HEK293 (cell line): Measurements from ENCODE around the gene SCARB2.

Source experiments
- CTCF ChIA-PET: fragments of 350-600 bp; formaldehyde crosslinking; extraction: SDS; loops from one replicate; lab custom pipeline; 2021; ENCODE audit warnings: antibody characterized with exemption; lab: Yijun Ruan, JAX
- POLR2A ChIA-PET: fragments of 300-600 bp; formaldehyde crosslinking; extraction: SDS; loops from one replicate; lab custom pipeline; 2020; ENCODE audit warnings: antibody characterized with exemption, inconsistent platforms; lab: Yijun Ruan, JAX
- H3K27ac ChIP-seq: fragments of 200-500 bp; sonication (Bioruptor generic); 2 replicates; pipeline ENCODE4 v1.5.1; 2014; ENCODE audit warnings: low read depth, low read length, control low read depth, inconsistent platforms; ENCODE audit errors: extremely low read depth
- H3K36me3 ChIP-seq, 2 experiments: fragments of 200-500 bp in 1 of 2; sonication (Bioruptor generic) in 1 of 2; 1 replicate in 1 of 2; 2 replicates in 1 of 2; pipeline ENCODE4 v1.5.1; 2014 to 2017; ENCODE audit warnings: inconsistent platforms in 2 of 2, low read length in 2 of 2; ENCODE audit not compliant: control insufficient read depth in 2 of 2, insufficient read depth in 1 of 2
- H3K4me1 ChIP-seq: fragments of 200-500 bp; sonication (Bioruptor generic); 2 replicates; pipeline ENCODE4 v1.5.1; 2014; ENCODE audit warnings: mild to moderate bottlenecking, low read length, inconsistent platforms; ENCODE audit not compliant: control insufficient read depth, insufficient read depth
- H3K4me3 ChIP-seq: 2 replicates; pipeline ENCODE4 v1.5.1; 2011; ENCODE audit warnings: low read depth, mild to moderate bottlenecking, control low read depth, low read length, moderate library complexity
- H3K9me3 ChIP-seq: fragments of 200-500 bp; sonication (Bioruptor generic); 2 replicates; pipeline ENCODE4 v1.5.1; 2014; ENCODE audit warnings: low read depth, low read length, inconsistent platforms; ENCODE audit not compliant: control insufficient read depth, insufficient read depth
- ZBTB20 ChIP-seq: fragments of 450-650 bp; formaldehyde crosslinking; IDR thresholded peaks from 2 replicates; pipeline ENCODE4 v1.5.1; 2016; ENCODE audit warnings: missing biosample characterization, missing genetic modification characterization
- ZBTB7A ChIP-seq: fragments of 450-650 bp; formaldehyde crosslinking; IDR thresholded peaks from 2 replicates; pipeline ENCODE4 v1.5.1; 2016; ENCODE audit warnings: low read depth, missing biosample characterization, missing genetic modification characterization
- ZFP41 ChIP-seq: fragments of 450-650 bp; formaldehyde crosslinking; IDR thresholded peaks from 2 replicates; pipeline ENCODE4 v1.5.1; 2016; ENCODE audit warnings: missing biosample characterization, missing genetic modification characterization, borderline replicate concordance
- ZNF184 ChIP-seq: fragments of 450-650 bp; IDR thresholded peaks from 2 replicates; pipeline ENCODE4 v1.5.1; 2018; ENCODE audit warnings: missing biosample characterization, mild to moderate bottlenecking, missing genetic modification characterization
- ZNF2 ChIP-seq: fragments of 450-650 bp; formaldehyde crosslinking; IDR thresholded peaks from 2 replicates; pipeline ENCODE4 v1.5.1; 2016; ENCODE audit warnings: missing biosample characterization, missing genetic modification characterization
- ZNF292 ChIP-seq: fragments of 450-650 bp; formaldehyde crosslinking; IDR thresholded peaks from 2 replicates; pipeline ENCODE4 v1.5.1; 2016; ENCODE audit warnings: low read depth, missing biosample characterization, missing genetic modification characterization, borderline replicate concordance
- ZNF341 ChIP-seq: fragments of 450-650 bp; formaldehyde crosslinking; IDR thresholded peaks from 2 replicates; pipeline ENCODE4; 2016; ENCODE audit warnings: low read depth, missing biosample characterization, missing genetic modification characterization
- ZNF391 ChIP-seq: fragments of 450-650 bp; formaldehyde crosslinking; IDR thresholded peaks from 2 replicates; pipeline ENCODE4 v1.5.1; 2016; ENCODE audit warnings: low read depth, missing biosample characterization, missing genetic modification characterization, borderline replicate concordance
- TF ChIP-seq, protein P1 (sequence below): fragments of 450-650 bp; formaldehyde crosslinking; IDR thresholded peaks from 2 replicates; pipeline ENCODE4 v1.5.1; 2016; ENCODE audit warnings: missing biosample characterization, missing genetic modification characterization
- TF ChIP-seq, protein P2 (sequence below): fragments of 450-650 bp; formaldehyde crosslinking; conservative IDR thresholded peaks from 2 replicates; pipeline ENCODE4 v1.5.1; 2016; ENCODE audit warnings: low read depth, missing biosample characterization, missing genetic modification characterization
- TF ChIP-seq, protein P3 (sequence below): fragments of 450-650 bp; formaldehyde crosslinking; IDR thresholded peaks from 2 replicates; pipeline ENCODE4 v1.5.1; 2016; ENCODE audit warnings: missing biosample characterization, missing genetic modification characterization
- TF ChIP-seq, protein P4 (sequence below): fragments of 450-650 bp; formaldehyde crosslinking; IDR thresholded peaks from 2 replicates; pipeline ENCODE4 v1.5.1; 2016; ENCODE audit warnings: missing biosample characterization, missing genetic modification characterization

Gene SCARB2

DNA sequence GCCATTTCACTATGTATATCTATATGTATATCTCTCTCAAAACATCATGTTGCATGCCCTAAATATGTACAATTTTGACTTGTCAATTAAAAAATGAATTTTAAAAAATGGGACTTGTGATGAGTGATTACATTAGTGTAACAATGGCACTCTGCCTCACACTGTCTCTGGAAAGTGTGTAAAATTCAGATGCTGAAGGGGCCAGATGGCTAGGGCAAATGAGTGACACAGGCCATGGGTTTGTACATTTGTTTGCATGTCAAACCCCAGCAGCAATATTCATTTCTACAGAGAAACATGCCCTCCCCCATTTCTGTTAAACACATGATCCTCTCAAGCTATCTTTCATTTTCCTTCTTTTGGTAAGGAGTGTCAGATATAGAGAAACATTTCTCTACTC is 8.1 kb downstream of the SCARB2 start:
- no peaks in the 10 kb centered on the region for H3K9me3 ChIP-seq
- no peak for TF ChIP-seq ZNF184 (tag by site-specific recombination)
- TF ChIP-seq, protein P1, sequence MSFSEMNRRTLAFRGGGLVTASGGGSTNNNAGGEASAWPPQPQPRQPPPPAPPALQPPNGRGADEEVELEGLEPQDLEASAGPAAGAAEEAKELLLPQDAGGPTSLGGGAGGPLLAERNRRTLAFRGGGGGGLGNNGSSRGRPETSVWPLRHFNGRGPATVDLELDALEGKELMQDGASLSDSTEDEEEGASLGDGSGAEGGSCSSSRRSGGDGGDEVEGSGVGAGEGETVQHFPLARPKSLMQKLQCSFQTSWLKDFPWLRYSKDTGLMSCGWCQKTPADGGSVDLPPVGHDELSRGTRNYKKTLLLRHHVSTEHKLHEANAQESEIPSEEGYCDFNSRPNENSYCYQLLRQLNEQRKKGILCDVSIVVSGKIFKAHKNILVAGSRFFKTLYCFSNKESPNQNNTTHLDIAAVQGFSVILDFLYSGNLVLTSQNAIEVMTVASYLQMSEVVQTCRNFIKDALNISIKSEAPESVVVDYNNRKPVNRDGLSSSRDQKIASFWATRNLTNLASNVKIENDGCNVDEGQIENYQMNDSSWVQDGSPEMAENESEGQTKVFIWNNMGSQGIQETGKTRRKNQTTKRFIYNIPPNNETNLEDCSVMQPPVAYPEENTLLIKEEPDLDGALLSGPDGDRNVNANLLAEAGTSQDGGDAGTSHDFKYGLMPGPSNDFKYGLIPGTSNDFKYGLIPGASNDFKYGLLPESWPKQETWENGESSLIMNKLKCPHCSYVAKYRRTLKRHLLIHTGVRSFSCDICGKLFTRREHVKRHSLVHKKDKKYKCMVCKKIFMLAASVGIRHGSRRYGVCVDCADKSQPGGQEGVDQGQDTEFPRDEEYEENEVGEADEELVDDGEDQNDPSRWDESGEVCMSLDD (tag by site-specific recombination), result no peak
- TF ChIP-seq, protein P2, sequence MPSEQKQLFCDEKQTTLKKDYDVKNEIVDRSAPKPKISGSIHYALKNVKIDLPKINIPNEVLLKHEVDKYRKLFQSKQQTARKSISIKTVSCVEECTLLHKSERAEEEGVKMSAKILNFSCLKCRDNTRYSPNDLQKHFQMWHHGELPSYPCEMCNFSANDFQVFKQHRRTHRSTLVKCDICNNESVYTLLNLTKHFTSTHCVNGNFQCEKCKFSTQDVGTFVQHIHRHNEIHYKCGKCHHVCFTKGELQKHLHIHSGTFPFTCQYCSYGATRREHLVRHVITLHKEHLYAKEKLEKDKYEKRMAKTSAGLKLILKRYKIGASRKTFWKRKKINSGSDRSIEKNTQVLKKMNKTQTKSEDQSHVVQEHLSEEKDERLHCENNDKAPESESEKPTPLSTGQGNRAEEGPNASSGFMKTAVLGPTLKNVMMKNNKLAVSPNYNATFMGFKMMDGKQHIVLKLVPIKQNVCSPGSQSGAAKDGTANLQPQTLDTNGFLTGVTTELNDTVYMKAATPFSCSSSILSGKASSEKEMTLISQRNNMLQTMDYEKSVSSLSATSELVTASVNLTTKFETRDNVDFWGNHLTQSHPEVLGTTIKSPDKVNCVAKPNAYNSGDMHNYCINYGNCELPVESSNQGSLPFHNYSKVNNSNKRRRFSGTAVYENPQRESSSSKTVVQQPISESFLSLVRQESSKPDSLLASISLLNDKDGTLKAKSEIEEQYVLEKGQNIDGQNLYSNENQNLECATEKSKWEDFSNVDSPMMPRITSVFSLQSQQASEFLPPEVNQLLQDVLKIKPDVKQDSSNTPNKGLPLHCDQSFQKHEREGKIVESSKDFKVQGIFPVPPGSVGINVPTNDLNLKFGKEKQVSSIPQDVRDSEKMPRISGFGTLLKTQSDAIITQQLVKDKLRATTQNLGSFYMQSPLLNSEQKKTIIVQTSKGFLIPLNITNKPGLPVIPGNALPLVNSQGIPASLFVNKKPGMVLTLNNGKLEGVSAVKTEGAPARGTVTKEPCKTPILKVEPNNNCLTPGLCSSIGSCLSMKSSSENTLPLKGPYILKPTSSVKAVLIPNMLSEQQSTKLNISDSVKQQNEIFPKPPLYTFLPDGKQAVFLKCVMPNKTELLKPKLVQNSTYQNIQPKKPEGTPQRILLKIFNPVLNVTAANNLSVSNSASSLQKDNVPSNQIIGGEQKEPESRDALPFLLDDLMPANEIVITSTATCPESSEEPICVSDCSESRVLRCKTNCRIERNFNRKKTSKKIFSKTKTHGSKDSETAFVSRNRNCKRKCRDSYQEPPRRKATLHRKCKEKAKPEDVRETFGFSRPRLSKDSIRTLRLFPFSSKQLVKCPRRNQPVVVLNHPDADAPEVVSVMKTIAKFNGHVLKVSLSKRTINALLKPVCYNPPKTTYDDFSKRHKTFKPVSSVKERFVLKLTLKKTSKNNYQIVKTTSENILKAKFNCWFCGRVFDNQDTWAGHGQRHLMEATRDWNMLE (tag by site-specific recombination), result no peak
- TF ChIP-seq, protein P3, sequence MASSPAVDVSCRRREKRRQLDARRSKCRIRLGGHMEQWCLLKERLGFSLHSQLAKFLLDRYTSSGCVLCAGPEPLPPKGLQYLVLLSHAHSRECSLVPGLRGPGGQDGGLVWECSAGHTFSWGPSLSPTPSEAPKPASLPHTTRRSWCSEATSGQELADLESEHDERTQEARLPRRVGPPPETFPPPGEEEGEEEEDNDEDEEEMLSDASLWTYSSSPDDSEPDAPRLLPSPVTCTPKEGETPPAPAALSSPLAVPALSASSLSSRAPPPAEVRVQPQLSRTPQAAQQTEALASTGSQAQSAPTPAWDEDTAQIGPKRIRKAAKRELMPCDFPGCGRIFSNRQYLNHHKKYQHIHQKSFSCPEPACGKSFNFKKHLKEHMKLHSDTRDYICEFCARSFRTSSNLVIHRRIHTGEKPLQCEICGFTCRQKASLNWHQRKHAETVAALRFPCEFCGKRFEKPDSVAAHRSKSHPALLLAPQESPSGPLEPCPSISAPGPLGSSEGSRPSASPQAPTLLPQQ (tag by site-specific recombination), result no peak
- no peak for TF ChIP-seq ZNF391 (tag by site-specific recombination)
- TF ChIP-seq ZNF2 (tag by site-specific recombination), result no peak
- TF ChIP-seq, protein P4, sequence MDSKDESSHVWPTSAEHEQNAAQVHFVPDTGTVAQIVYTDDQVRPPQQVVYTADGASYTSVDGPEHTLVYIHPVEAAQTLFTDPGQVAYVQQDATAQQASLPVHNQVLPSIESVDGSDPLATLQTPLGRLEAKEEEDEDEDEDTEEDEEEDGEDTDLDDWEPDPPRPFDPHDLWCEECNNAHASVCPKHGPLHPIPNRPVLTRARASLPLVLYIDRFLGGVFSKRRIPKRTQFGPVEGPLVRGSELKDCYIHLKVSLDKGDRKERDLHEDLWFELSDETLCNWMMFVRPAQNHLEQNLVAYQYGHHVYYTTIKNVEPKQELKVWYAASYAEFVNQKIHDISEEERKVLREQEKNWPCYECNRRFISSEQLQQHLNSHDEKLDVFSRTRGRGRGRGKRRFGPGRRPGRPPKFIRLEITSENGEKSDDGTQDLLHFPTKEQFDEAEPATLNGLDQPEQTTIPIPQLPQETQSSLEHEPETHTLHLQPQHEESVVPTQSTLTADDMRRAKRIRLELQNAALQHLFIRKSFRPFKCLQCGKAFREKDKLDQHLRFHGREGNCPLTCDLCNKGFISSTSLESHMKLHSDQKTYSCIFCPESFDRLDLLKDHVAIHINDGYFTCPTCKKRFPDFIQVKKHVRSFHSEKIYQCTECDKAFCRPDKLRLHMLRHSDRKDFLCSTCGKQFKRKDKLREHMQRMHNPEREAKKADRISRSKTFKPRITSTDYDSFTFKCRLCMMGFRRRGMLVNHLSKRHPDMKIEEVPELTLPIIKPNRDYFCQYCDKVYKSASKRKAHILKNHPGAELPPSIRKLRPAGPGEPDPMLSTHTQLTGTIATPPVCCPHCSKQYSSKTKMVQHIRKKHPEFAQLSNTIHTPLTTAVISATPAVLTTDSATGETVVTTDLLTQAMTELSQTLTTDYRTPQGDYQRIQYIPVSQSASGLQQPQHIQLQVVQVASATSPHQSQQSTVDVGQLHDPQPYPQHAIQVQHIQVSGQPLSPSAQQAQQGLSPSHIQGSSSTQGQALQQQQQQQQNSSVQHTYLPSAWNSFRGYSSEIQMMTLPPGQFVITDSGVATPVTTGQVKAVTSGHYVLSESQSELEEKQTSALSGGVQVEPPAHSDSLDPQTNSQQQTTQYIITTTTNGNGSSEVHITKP (tag by site-specific recombination), result no peak
- no peak for TF ChIP-seq ZNF341 (tag by site-specific recombination)
- no peak for TF ChIP-seq ZBTB20 (tag by site-specific recombination)
- TF ChIP-seq ZNF292 (tag by site-specific recombination), result no peak
- no peak for TF ChIP-seq ZBTB7A
- TF ChIP-seq ZFP41 (tag by site-specific recombination), result no peak
- TF ChIP-seq, all 188 proteins: peak for 0
- no peaks in the 10 kb centered on the region for H3K4me1 ChIP-seq
- no peaks in the 10 kb centered on the region for H3K36me3 ChIP-seq
- no peak overlapping the region for H3K27ac ChIP-seq
- no peak overlapping the region for H3K4me3 ChIP-seq
- ChIA-PET CTCF (interaction anchor here (1.9 kb wide), 1 partner anchor 25 kb away, joined by 11 read pairs; no protein-coding TSS in a partner anchor), POLR2A (no interaction called here)
